Activated naive CD8-positive, alpha-beta T cell (primary cell): ENCODE measurements around the gene EPHB2.

Source experiments
- H3K27ac Mint-ChIP-seq: one replicate; pipeline ENCODE4 v1.8.0; 2021; ENCODE audit warnings: mixed read lengths
- H3K27me3 Mint-ChIP-seq: one replicate; pipeline ENCODE4 v1.8.0; 2021; ENCODE audit warnings: mixed read lengths
- H3K36me3 Mint-ChIP-seq: one replicate; pipeline ENCODE4 v1.8.0; 2021; ENCODE audit warnings: mixed read lengths
- H3K4me1 Mint-ChIP-seq: one replicate; pipeline ENCODE4 v1.8.0; 2021; ENCODE audit warnings: low read depth, mixed read lengths
- H3K4me3 Mint-ChIP-seq: one replicate; pipeline ENCODE4 v1.8.0; 2021; ENCODE audit warnings: mild to moderate bottlenecking, mixed read lengths
- H3K9me3 Mint-ChIP-seq: one replicate; pipeline ENCODE4 v1.8.0; 2021; ENCODE audit warnings: low read depth, mixed read lengths

The EPHB2 gene

DNA sequence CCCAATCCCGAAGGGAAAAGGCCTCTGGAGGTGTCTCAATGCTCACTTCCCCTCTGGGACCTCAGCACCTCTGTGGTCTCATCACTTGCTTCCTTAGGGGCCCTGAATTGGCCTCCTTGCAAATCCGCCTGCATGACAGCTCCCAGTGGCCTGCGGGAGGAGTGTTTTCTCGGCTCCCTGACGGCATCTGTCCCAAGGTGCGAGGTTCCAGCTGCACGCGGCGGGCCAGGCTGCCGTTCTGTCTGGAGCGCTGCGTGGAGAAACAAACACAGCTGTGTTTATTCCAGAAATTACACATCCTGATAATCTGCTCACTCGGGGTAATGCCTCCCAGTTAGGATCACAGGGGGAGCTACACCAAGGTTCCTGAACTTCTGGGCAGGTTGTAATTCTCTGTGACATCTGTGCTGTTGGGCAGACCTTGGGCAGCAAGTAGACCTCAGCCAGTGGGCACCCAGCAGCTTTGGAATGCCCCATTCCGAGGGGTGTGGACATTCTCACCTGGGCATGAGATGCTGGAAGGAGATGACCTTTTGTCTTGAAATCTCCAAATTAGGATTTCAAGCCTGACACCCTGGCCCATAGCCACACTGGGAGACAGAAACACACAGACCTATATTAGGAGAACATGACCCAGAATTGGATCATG, 18.2 kb downstream of the EPHB2 start:
- Mint-ChIP-seq H3K4me1 (no peaks in the 10 kb centered on the region), H3K9me3 (no peaks in the 10 kb centered on the region), H3K36me3 (no peaks in the 10 kb centered on the region), H3K27me3 (peaks cover 12% of the 10 kb centered on the region), H3K27ac (no peak overlapping the region), H3K4me3 (no peak overlapping the region)

DNA sequence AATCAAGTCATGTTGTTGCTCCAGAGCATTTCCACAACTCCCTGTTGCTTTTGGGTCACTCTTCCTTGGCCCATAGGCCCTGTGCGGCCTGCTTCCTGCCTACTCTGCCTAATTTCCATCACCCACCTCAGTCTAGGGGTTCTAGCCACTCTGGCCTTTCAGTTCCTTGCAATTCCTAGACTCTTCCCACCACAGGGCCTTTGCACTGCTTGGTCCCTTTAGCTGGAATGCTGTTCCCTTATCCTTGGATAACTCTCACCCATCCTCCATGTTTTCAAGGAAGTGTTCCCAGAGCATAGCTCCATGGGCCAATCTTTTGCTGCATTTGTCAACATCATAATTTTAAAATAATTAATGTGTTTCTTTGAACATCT, 18.7 kb downstream of the EPHB2 start:
- H3K4me3 Mint-ChIP-seq = no peak overlapping the region
- no peaks in the 10 kb centered on the region for H3K4me1 Mint-ChIP-seq
- H3K27ac Mint-ChIP-seq = no peak overlapping the region
- no peaks in the 10 kb centered on the region for H3K9me3 Mint-ChIP-seq
- no peaks in the 10 kb centered on the region for H3K36me3 Mint-ChIP-seq
- peaks cover 7% of the 10 kb centered on the region for H3K27me3 Mint-ChIP-seq

DNA sequence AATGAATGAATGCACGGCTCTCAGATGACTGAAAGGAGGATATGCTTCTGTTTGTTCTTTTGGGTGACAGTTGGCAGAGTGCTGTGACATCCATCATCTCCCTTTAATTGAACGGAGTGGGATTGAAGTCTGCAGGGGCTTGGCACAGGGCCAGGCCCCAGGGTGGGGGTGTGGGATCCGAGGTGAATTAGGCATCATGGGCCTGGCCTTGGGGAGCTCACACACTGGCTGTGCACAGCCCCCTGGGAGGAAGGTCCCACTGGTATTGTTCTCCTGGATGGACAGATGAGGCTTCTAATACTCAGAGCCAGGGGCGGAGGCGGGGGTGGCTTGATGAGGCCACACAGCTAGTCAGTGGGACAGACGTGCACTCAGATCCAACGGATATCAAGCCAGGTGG, 19.3 kb downstream of the EPHB2 start:
- Mint-ChIP-seq H3K36me3 (no peaks in the 10 kb centered on the region), H3K4me3 (no peak overlapping the region), H3K9me3 (no peaks in the 10 kb centered on the region), H3K27ac (no peak overlapping the region), H3K27me3 (peaks cover 7% of the 10 kb centered on the region), H3K4me1 (no peaks in the 10 kb centered on the region)

DNA sequence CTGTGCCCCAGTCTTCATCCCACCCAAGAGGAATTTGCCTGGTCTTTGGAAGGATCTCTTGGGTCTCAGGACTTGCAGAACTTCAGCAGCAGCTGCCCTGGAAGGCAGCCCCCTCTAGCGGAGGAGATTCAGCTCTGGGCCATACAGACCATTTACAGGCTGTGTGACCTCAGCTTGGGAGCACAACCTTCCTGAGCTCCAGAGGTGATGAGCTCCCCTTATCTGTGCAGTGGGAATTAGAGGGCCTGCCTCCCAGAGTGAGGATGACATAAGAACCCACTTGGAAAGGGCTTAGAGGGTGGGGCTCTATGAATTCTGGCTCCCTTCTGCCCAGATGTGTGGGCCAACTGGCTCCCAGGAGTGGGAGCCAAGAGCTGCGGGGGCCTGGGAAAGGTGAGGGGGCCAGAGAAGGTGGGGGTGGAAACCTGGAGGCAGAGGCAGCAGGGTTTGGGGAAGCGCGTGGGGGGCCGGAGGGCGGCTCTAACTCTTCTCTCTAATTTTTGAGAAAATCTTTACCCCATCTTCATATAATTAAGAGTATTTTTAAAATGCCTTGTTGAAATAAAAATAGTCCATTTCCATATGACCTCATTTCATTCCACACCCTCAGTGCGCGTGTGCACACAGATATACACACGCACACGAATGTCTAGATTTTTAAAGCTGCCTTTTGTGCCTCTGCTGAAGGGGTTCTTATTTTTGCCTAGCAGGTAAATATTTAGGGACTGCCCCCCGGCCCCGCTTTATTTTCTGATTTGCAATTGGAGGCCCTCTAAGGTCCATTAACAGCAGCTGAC, 21.5 kb downstream of the EPHB2 start:
- no peaks in the 10 kb centered on the region for H3K4me1 Mint-ChIP-seq
- H3K4me3 Mint-ChIP-seq = no peak overlapping the region
- no peaks in the 10 kb centered on the region for H3K9me3 Mint-ChIP-seq
- no peak overlapping the region for H3K27ac Mint-ChIP-seq
- H3K36me3 Mint-ChIP-seq = no peaks in the 10 kb centered on the region
- no peaks in the 10 kb centered on the region for H3K27me3 Mint-ChIP-seq

DNA sequence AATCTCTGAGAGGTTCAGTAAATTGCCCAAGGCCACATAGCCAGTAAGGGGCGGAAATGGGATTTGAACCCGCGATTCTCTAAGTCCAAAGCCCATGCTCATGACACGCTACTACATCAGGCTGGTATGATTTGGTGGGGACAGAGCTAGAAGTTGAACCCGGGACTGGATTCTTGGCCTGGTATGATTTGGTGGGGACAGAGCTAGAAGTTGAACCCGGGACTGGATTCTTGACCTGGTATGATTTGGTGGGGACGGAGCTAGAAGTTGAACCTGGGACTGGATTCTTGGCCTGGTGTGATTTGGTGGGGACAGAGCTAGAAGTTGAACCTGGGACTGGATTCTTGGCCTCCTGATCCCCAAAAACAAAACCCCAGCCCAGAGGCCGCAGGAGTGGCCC, 23.0 kb downstream of the EPHB2 start:
- no peak overlapping the region for H3K27ac Mint-ChIP-seq
- H3K9me3 Mint-ChIP-seq = no peaks in the 10 kb centered on the region
- no peaks in the 10 kb centered on the region for H3K36me3 Mint-ChIP-seq
- H3K4me1 Mint-ChIP-seq = no peaks in the 10 kb centered on the region
- H3K4me3 Mint-ChIP-seq = no peak overlapping the region
- H3K27me3 Mint-ChIP-seq = no peaks in the 10 kb centered on the region

DNA sequence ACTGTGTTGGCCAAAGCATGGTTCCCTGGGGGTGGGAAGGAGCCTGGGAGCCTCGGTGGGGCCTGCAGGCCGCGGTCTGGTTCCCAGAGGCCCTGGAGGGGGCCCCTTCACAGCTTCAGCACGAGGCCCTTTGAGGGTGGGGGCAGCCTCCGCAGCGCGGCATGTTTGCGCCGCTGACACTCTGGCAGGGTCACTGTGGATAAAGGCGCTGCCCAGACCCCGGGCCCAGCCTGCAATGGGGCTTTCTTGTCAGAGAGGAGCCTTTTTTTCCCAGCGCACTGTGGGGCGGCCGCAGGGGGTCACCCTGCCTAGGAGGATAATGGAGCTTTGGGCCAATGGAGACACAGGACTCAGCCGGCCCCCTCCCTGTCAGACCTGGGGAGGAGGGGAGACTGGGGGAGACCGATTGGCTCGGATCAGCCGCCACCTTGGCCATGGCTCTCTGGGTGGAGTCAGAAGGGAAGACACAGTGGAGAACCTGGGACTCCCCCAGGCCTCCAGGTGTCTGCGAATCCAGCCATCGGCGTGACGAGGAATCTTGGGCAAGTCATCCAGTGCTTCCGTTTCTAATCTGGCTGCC, 26.0 kb downstream of the EPHB2 start:
- no peak overlapping the region for H3K27ac Mint-ChIP-seq
- no peaks in the 10 kb centered on the region for H3K4me1 Mint-ChIP-seq
- H3K9me3 Mint-ChIP-seq = no peaks in the 10 kb centered on the region
- no peak overlapping the region for H3K4me3 Mint-ChIP-seq
- no peaks in the 10 kb centered on the region for H3K27me3 Mint-ChIP-seq
- no peaks in the 10 kb centered on the region for H3K36me3 Mint-ChIP-seq

DNA sequence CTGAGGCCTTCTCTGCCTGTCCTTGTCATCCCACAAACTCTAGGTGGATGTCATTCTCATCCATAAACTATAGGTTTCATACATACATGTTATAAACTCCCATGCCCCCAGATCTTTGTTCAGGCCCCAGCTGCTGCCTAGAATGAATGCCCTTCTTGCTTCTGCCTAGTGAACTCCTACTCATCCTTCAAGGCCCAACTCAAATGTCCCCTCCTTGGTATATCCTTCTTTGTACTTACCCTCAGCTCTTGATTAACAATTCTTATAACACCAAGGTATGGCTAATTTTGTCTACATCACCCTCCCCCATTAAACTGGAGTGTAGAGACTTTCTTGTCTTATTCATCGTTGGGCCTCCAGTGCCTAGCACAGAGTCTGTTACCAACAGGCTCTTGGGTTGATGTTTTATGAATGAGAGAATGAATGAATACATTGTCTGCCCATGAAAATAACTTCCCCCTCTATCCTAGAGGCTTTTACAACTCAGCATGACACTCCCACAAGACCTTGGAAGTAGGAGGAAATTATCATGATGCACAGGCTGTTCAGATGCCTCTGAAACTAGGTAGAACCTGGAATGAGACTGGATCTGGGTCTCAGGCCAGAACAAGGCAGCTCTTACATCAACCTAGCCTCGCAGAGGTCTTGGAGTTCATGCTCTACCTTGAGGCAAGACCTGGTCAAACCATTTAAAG, 26.9 kb downstream of the EPHB2 start:
- no peak overlapping the region for H3K4me3 Mint-ChIP-seq
- no peaks in the 10 kb centered on the region for H3K4me1 Mint-ChIP-seq
- H3K36me3 Mint-ChIP-seq = no peaks in the 10 kb centered on the region
- no peaks in the 10 kb centered on the region for H3K27me3 Mint-ChIP-seq
- no peak overlapping the region for H3K27ac Mint-ChIP-seq
- H3K9me3 Mint-ChIP-seq = no peaks in the 10 kb centered on the region

DNA sequence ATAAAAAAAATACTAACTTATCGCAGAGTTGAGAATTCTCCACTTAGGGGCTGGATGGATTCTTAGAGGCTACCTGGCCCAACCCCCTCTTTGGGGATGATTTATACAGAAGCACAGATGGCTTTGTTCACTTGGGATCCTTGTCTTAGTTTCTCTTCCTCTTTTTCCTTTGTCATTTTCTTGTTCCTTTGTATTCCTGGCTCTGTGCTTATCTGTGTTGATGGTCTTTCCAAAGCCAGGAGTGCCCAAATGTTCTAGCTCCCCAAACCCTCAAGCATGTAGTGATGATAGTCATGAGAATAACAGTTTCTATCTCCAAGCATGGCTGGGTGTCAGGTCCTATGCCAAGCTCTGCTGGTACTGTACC, 27.4 kb downstream of the EPHB2 start:
- no peaks in the 10 kb centered on the region for H3K4me1 Mint-ChIP-seq
- no peaks in the 10 kb centered on the region for H3K36me3 Mint-ChIP-seq
- no peak overlapping the region for H3K27ac Mint-ChIP-seq
- H3K4me3 Mint-ChIP-seq = no peak overlapping the region
- H3K27me3 Mint-ChIP-seq = no peaks in the 10 kb centered on the region
- no peaks in the 10 kb centered on the region for H3K9me3 Mint-ChIP-seq

DNA sequence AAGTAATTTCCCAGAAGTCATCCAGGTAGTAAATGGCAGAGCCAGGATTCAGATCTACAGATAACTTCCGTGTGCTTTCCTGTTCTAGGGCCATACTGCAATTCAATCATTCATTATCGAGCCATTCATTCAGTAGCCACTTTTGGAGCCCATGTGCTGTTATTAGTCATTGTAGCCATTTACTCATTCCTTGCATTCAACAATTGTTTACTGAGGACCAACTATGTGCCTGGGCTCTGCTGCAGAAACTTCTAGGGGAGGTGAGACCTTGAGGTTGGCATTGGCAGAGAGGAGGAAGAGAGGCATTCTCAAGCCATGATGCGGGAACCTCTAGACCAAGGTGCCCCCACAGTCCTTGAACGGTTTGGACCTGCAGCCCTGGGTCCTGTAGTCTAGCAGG, 27.9 kb downstream of the EPHB2 start:
- Mint-ChIP-seq H3K36me3 (no peaks in the 10 kb centered on the region), H3K4me3 (no peak overlapping the region), H3K27me3 (no peaks in the 10 kb centered on the region), H3K9me3 (no peaks in the 10 kb centered on the region), H3K4me1 (no peaks in the 10 kb centered on the region), H3K27ac (no peak overlapping the region)

DNA sequence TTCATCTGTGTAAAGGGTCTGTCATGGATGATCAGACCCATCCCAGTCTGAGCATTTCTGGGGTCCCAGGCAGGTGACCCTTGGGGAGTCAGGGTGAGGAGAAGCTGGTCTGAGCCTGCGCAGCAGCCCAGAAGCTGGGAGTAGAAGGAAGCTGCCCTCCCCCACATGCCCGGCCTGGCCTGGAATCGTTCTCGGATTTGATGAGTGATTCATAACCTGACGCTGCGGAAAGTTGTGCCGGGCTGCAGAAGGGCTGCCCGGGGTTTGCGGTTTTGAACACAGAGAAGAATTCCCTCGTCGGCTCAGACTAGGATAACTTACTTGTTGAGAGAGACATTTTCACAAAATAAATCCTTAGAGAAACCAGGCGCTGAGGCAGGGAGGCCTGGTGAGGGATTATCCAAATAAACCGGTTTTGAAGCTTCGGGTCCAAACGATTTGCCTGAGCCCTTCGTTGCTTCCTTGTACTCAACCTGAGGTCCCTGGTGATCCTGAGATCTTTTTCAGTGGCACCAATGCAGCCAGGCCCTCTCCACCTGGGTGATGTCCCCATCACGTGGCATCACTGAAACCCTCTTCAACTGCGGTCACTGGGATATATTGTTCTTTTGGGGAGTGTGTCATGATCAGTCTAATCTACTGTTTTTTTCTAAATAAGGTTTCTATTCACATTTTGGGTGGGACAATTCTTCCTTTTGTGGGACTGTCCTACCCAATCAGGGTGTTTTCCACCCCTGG, 29.2 kb downstream of the EPHB2 start:
- H3K4me1 Mint-ChIP-seq = no peaks in the 10 kb centered on the region
- no peak overlapping the region for H3K27ac Mint-ChIP-seq
- H3K36me3 Mint-ChIP-seq = no peaks in the 10 kb centered on the region
- no peak overlapping the region for H3K4me3 Mint-ChIP-seq
- H3K9me3 Mint-ChIP-seq = no peaks in the 10 kb centered on the region
- H3K27me3 Mint-ChIP-seq = peaks cover 2% of the 10 kb centered on the region

DNA sequence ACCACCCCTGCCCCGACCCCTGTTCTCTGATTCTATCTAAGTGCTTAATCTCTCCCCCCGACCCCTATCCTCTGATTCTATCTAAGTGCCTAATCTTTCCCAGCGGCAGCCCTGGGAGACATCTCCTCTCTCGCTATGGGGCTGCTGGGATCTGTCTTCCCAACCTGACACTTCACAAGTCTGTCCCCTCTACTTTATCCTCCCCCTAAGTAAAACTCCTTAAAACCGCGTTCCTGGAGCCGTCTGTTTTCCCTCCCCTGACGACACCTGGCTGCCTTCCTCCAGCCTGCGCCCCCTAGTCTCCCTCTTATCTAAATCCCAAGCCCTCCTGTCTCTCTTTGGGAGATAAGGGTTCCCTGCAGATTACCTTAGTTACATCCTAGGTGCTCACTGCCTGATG, 30.5 kb downstream of the EPHB2 start:
- no peaks in the 10 kb centered on the region for H3K9me3 Mint-ChIP-seq
- H3K27ac Mint-ChIP-seq = no peak overlapping the region
- H3K27me3 Mint-ChIP-seq = peaks cover 2% of the 10 kb centered on the region
- no peaks in the 10 kb centered on the region for H3K36me3 Mint-ChIP-seq
- no peaks in the 10 kb centered on the region for H3K4me1 Mint-ChIP-seq
- no peak overlapping the region for H3K4me3 Mint-ChIP-seq

DNA sequence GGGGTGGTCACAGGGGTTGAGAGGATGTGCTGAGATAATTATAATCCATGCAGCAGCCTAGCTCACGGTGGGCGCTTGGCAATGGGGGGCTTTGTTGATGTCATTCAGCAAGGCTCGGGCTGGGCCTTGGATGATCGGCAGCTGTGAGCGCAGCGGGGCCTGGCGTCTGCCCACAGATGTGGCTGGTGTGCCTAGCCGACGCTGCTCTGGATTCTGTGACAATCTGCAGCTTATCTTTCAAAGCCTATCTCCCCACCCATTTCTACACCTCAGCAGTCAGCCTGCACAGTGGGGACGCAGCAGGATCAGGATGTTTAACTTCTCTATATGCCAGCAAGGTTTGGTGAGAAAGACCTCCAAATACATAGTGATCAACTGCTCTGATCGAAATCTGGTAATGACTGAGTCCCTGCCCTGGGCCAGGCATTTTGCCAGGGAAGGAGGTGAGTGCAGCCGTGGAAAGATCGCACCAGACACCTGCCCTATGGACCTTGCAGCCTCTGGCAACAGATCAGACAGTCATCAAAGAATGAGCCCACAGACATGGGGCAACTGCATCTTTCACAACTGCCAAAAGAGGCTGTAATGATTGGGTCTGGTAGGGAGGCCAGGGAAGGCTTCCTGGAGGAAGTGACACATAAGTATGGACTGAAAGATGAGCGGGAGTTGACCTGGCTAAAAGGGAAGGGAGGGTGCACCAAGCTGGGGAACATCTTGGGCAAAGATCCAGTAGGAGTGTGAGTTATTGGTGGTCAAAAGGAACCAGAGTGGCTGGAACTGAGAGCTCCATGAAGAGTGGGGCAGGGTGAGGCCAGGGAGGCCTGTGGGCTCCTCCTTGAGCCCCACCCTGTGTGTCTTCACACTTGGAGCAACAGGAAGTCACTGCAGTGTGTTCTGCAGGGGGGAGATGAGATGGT, 35.3 kb downstream of the EPHB2 start:
- Mint-ChIP-seq H3K36me3 (no peaks in the 10 kb centered on the region), H3K4me3 (no peak overlapping the region), H3K9me3 (no peaks in the 10 kb centered on the region), H3K27ac (no peak overlapping the region), H3K4me1 (no peaks in the 10 kb centered on the region), H3K27me3 (peaks cover 4% of the 10 kb centered on the region)

DNA sequence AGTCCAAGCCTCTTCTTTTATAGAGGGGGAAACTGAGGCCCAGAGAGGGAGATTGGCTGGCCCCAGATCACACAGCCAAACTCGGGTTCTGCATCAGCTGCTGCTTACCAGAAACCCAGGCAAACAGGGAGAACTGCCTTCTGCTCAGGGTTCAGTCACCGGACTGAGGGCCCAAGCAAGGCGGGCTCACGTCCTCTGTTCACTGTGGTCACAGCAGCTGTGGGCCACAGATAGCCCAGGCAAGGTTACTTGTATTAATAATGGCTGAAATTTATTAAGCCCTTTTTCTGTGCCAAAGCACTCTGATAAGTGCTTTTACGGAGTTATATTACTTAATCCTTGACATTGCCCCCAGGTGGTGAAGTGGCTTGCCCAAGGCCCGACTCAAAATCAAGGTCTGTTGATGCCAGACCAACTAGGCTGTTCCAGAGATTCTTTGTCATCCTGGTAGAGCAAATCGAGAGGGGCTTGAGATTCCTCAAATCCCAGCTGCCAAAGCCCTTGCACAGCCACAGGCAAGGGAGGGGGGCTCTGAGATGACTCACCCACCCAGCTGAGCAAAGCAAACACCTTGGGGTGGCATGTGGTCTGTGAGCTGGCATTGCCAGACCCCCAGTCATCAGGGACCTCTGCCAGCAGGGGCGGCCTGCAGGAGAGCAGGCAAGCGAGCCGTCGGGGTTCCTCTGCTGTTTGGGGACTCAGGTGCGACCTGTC, 36.5 kb downstream of the EPHB2 start:
- no peaks in the 10 kb centered on the region for H3K4me1 Mint-ChIP-seq
- H3K27me3 Mint-ChIP-seq = peaks cover 4% of the 10 kb centered on the region
- H3K9me3 Mint-ChIP-seq = no peaks in the 10 kb centered on the region
- no peak overlapping the region for H3K4me3 Mint-ChIP-seq
- no peaks in the 10 kb centered on the region for H3K36me3 Mint-ChIP-seq
- H3K27ac Mint-ChIP-seq = no peak overlapping the region

DNA sequence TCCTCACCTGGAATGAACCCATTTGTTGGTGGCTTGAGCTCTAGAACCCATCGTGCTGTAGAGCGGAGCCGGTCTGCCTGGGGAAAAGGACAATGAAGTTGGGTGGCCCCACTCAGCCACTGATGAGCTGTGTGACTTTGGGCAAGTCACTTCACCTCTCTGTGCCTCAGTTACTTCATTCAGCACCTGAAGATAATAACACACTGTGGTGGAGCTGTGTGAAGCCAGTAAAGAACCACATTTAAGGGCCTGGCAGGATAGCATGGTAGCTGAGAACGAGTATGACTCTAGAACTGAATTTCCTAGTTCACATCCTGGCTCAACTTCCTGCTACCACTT, 37.1 kb downstream of the EPHB2 start:
- no peaks in the 10 kb centered on the region for H3K4me1 Mint-ChIP-seq
- no peak overlapping the region for H3K27ac Mint-ChIP-seq
- no peak overlapping the region for H3K4me3 Mint-ChIP-seq
- no peaks in the 10 kb centered on the region for H3K36me3 Mint-ChIP-seq
- H3K27me3 Mint-ChIP-seq = peaks cover 4% of the 10 kb centered on the region
- H3K9me3 Mint-ChIP-seq = no peaks in the 10 kb centered on the region
